PFSK-1 (cell line): Measurements from ENCODE around the gene FAM50B.

Experiments
- POLR2AphosphoS5 ChIP-seq: IDR thresholded peaks from 2 replicates; pipeline ENCODE4 v1.6.1; 2012; ENCODE audit warnings: low read depth, mild to moderate bottlenecking, control low read depth, low read length, moderate library complexity
- SIN3A ChIP-seq: IDR thresholded peaks from 2 replicates; pipeline ENCODE4 v1.6.1; 2012; ENCODE audit warnings: mild to moderate bottlenecking, low read length, moderate library complexity, borderline replicate concordance; ENCODE audit not compliant: insufficient read depth
- TF ChIP-seq, protein P1 (sequence below), 2 experiments: IDR thresholded peaks; 2 replicates each; pipeline versions ENCODE4 v1.6.1 to v1.8.0; 2011 to 2012; ENCODE audit warnings: low read depth in 2 of 2, low read length in 2 of 2, control low read depth in 1 of 2, inconsistent platforms in 1 of 2, mild to moderate bottlenecking in 1 of 2, moderate library complexity in 1 of 2; ENCODE audit not compliant: insufficient read depth in 1 of 2

- no peak for TF ChIP-seq POLR2AphosphoS5
- TF ChIP-seq, protein P1, sequence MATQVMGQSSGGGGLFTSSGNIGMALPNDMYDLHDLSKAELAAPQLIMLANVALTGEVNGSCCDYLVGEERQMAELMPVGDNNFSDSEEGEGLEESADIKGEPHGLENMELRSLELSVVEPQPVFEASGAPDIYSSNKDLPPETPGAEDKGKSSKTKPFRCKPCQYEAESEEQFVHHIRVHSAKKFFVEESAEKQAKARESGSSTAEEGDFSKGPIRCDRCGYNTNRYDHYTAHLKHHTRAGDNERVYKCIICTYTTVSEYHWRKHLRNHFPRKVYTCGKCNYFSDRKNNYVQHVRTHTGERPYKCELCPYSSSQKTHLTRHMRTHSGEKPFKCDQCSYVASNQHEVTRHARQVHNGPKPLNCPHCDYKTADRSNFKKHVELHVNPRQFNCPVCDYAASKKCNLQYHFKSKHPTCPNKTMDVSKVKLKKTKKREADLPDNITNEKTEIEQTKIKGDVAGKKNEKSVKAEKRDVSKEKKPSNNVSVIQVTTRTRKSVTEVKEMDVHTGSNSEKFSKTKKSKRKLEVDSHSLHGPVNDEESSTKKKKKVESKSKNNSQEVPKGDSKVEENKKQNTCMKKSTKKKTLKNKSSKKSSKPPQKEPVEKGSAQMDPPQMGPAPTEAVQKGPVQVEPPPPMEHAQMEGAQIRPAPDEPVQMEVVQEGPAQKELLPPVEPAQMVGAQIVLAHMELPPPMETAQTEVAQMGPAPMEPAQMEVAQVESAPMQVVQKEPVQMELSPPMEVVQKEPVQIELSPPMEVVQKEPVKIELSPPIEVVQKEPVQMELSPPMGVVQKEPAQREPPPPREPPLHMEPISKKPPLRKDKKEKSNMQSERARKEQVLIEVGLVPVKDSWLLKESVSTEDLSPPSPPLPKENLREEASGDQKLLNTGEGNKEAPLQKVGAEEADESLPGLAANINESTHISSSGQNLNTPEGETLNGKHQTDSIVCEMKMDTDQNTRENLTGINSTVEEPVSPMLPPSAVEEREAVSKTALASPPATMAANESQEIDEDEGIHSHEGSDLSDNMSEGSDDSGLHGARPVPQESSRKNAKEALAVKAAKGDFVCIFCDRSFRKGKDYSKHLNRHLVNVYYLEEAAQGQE (IDR thresholded peaks at IDR 0.05; ENCODE audit: insufficient read depth in 1 of 2, low read depth in 2 of 2, low read length in 2 of 2) = no peak
- no peak for TF ChIP-seq SIN3A
Observed at GRCh38 chr6:3809982-3810381, 39.2 kb upstream of the FAM50B start.
